Measurements from ENCODE around the gene MACROD2.

The MACROD2 gene

GRCh38 chr20:15498926-15499325 is 1503.6 kb downstream of the MACROD2 start:
- no peaks in the 10 kb centered on the region for H3K27me3 ChIP-seq
- H3K4me2 ChIP-seq: no peak overlapping the region
- no peak overlapping the region for H3K9ac ChIP-seq
- no peaks in the 10 kb centered on the region for H3K9me3 ChIP-seq (replicated peaks in 1 of 11)
- TF ChIP-seq Cebpa-rat (IDR thresholded peaks at IDR 0.05): no peak
- no peak overlapping the region for H3K27ac ChIP-seq
- no peaks in the 10 kb centered on the region for H4K20me1 ChIP-seq
- no peaks in the 10 kb centered on the region for H3K36me3 ChIP-seq
- no peak overlapping the region for H3K4me3 ChIP-seq
- H3K4me1 ChIP-seq: no peaks in the 10 kb centered on the region

- Histone ChIP-seq H3K36me3 (no peaks in the 10 kb centered on the region), H3K4me3 (no peak overlapping the region), H3K4me2 (no peak overlapping the region), H3K4me1 (no peaks in the 10 kb centered on the region), H3K27ac (no peak overlapping the region), H4K20me1 (no peaks in the 10 kb centered on the region), H3K27me3 (no peaks in the 10 kb centered on the region), H3K9me3 (replicated peaks in 1 of 11) (peaks cover 0 to 6% (median 0%) of the 10 kb centered on the region in 11 experiments; a peak in 3 of 22 replicates), H3K9ac (no peak overlapping the region)
- no peak for TF ChIP-seq Cebpa-rat (IDR thresholded peaks at IDR 0.05)
These were observed 1511.0 kb downstream of the MACROD2 start for GRCh38 chr20:15506311-15506710.

GRCh38 chr20:15507151-15507550 is 1511.8 kb downstream of the MACROD2 start:
- Histone ChIP-seq H3K4me2 (no peak overlapping the region), H3K4me3 (no peak overlapping the region), H3K9me3 (replicated peaks in 1 of 11) (peaks cover 0 to 6% (median 0%) of the 10 kb centered on the region in 11 experiments; a peak in 3 of 22 replicates), H3K9ac (no peak overlapping the region), H3K36me3 (no peaks in the 10 kb centered on the region), H3K27me3 (no peaks in the 10 kb centered on the region), H3K27ac (no peak overlapping the region), H3K4me1 (no peaks in the 10 kb centered on the region), H4K20me1 (no peaks in the 10 kb centered on the region)
- no peak for TF ChIP-seq Cebpa-rat (IDR thresholded peaks at IDR 0.05)

GRCh38 chr20:15511551-15511950 is 1516.2 kb downstream of the MACROD2 start:
- Histone ChIP-seq H3K36me3 (no peaks in the 10 kb centered on the region), H3K4me2 (no peak overlapping the region), H3K27ac (no peak overlapping the region), H4K20me1 (no peaks in the 10 kb centered on the region), H3K27me3 (no peaks in the 10 kb centered on the region), H3K4me1 (no peaks in the 10 kb centered on the region; a peak in 1 of 20 replicates), H3K4me3 (no peak overlapping the region), H3K9me3 (replicated peaks in 1 of 11) (peaks cover 0 to 6% (median 0%) of the 10 kb centered on the region in 11 experiments; a peak in 3 of 22 replicates), H3K9ac (no peak overlapping the region)
- TF ChIP-seq Cebpa-rat (IDR thresholded peaks at IDR 0.05): no peak

GRCh38 chr20:15512916-15513315 is 1517.6 kb downstream of the MACROD2 start:
- Histone ChIP-seq H3K9ac (no peak overlapping the region), H3K4me2 (no peak overlapping the region), H3K36me3 (no peaks in the 10 kb centered on the region), H3K4me1 (no peaks in the 10 kb centered on the region; a peak in 1 of 20 replicates), H3K27me3 (no peaks in the 10 kb centered on the region), H3K9me3 (replicated peaks in 1 of 11) (peaks cover 0 to 6% (median 0%) of the 10 kb centered on the region in 11 experiments; a peak in 3 of 22 replicates), H4K20me1 (no peaks in the 10 kb centered on the region), H3K27ac (no peak overlapping the region), H3K4me3 (no peak overlapping the region)
- TF ChIP-seq Cebpa-rat (IDR thresholded peaks at IDR 0.05): no peak

- TF ChIP-seq Cebpa-rat (IDR thresholded peaks at IDR 0.05): no peak
- Histone ChIP-seq H3K4me1 (no peaks in the 10 kb centered on the region; a peak in 1 of 20 replicates), H3K4me2 (no peak overlapping the region), H3K9me3 (replicated peaks in 1 of 11) (peaks cover 0 to 10% (median 0%) of the 10 kb centered on the region in 11 experiments; a peak in 8 of 22 replicates), H3K4me3 (no peak overlapping the region), H4K20me1 (no peaks in the 10 kb centered on the region), H3K27me3 (no peaks in the 10 kb centered on the region), H3K36me3 (no peaks in the 10 kb centered on the region), H3K9ac (no peak overlapping the region), H3K27ac (no peak overlapping the region)
These were observed 1520.4 kb downstream of the MACROD2 start for GRCh38 chr20:15515691-15516090.

- Histone ChIP-seq H3K9me3 (replicated peaks in 1 of 11) (peaks cover 0 to 10% (median 0%) of the 10 kb centered on the region in 11 experiments; a peak in 6 of 22 replicates), H3K4me2 (no peak overlapping the region), H3K27me3 (no peaks in the 10 kb centered on the region), H4K20me1 (no peaks in the 10 kb centered on the region), H3K4me1 (no peaks in the 10 kb centered on the region), H3K36me3 (no peaks in the 10 kb centered on the region), H3K27ac (no peak overlapping the region), H3K4me3 (no peak overlapping the region), H3K9ac (no peak overlapping the region)
- TF ChIP-seq Cebpa-rat (IDR thresholded peaks at IDR 0.05): no peak
These were observed 1525.7 kb downstream of the MACROD2 start for GRCh38 chr20:15520930-15521524.

- no peaks in the 10 kb centered on the region for H3K27me3 ChIP-seq
- H4K20me1 ChIP-seq: no peaks in the 10 kb centered on the region
- peaks cover 0 to 2% (median 0%) of the 10 kb centered on the region in 10 experiments; a peak in 3 of 20 replicates for H3K4me1 ChIP-seq
- no peaks in the 10 kb centered on the region for H3K36me3 ChIP-seq
- no peak overlapping the region for H3K9ac ChIP-seq
- peaks cover 0 to 10% (median 0%) of the 10 kb centered on the region in 11 experiments; a peak in 6 of 22 replicates for H3K9me3 ChIP-seq (replicated peaks in 1 of 11)
- H3K27ac ChIP-seq: no peak overlapping the region
- TF ChIP-seq Cebpa-rat (IDR thresholded peaks at IDR 0.05): no peak
- no peak overlapping the region for H3K4me2 ChIP-seq
- H3K4me3 ChIP-seq: no peak overlapping the region
These were observed 1528.1 kb downstream of the MACROD2 start for GRCh38 chr20:15523400-15523799.

- no peaks in the 10 kb centered on the region for H3K9me3 ChIP-seq (replicated peaks in 1 of 11)
- no peaks in the 10 kb centered on the region for H3K27me3 ChIP-seq
- H3K4me1 ChIP-seq: peaks cover 0 to 8% (median 0%) of the 10 kb centered on the region in 10 experiments; a peak in 3 of 20 replicates
- no peak overlapping the region for H3K9ac ChIP-seq
- no peak for TF ChIP-seq Cebpa-rat (IDR thresholded peaks at IDR 0.05)
- no peaks in the 10 kb centered on the region for H4K20me1 ChIP-seq
- no peaks in the 10 kb centered on the region for H3K36me3 ChIP-seq
- H3K4me3 ChIP-seq: no peak overlapping the region
- no peak overlapping the region for H3K27ac ChIP-seq
- H3K4me2 ChIP-seq: peak overlapping the region in 3 of 11 experiments; percentile 21 to 24 (median 23); a peak in 5 of 22 replicates
These were observed 1533.2 kb downstream of the MACROD2 start for GRCh38 chr20:15528391-15529111.

Measured in BLaER1 treated with 17β-estradiol and CSF1 and Interleukin-3, amounts not matched to agents 10 nM and 100 nM (cell line).